GM12878 (cell line): Measurements from ENCODE around the gene TEX2. TPM values are rescaled to one million over a fixed set of nuclear protein-coding genes. Genes with fewer than 3 reads are reported as not detected.

ENCODE experiments used
- ATAC-seq: fragments of 200-7000 bp; cut with Tn5 transposase; 3 replicates; pipeline ENCODE4 v1.9.1; 2020; ENCODE audit warnings: mild to moderate bottlenecking, moderate library complexity
- BruUV-seq: library from RNA; stranded (reverse); fragments of 400-500 nt; replicated peaks from 2 replicates; lab custom pipeline; 2021; lab: Mats Ljungman, UMichigan
- CTCF ChIA-PET: fragments of 300-600 bp; sonication (Branson Sonifier 250); formaldehyde crosslinking; extraction: SDS; loops from one replicate; lab custom pipeline; 2021; ENCODE audit warnings: inconsistent platforms; lab: Yijun Ruan, JAX
- POLR2A ChIA-PET: fragments of 350-600 bp; formaldehyde crosslinking; extraction: SDS; loops from one replicate; lab custom pipeline; 2021; ENCODE audit warnings: inconsistent platforms; lab: Charles Lee
- RAD21 ChIA-PET: fragments of 300-600 bp; sonication (Branson Sonifier 250); formaldehyde crosslinking; loops from one replicate; lab custom pipeline; 2023; ENCODE audit warnings: antibody characterized with exemption; ENCODE audit not compliant: unreplicated experiment; lab: Charles Lee
- SMC1A ChIA-PET: fragments of 300-600 bp; sonication (Branson Sonifier 250); formaldehyde crosslinking; loops from one replicate; lab custom pipeline; 2023; ENCODE audit not compliant: unreplicated experiment, uncharacterized antibody; lab: Charles Lee
- DNase-seq: peaks from one replicate; pipeline ENCODE4 v3.0.0-alpha.2; 2011; ENCODE audit warnings: low read depth, low spot score
- FAIRE-seq: peaks from 3 replicates; lab custom pipeline; 2011; peaks lifted over from hg19 to GRCh38; lab: Jason Lieb, UNC
- H2AFZ ChIP-seq: 2 replicates; pipeline ENCODE4 v1.6.0; 2011; ENCODE audit warnings: low read depth, low read length, control low read depth; ENCODE audit not compliant: control insufficient read depth
- H3K27ac ChIP-seq: 2 replicates; pipeline ENCODE4 v1.5.1; 2011; ENCODE audit warnings: control low read depth; ENCODE audit not compliant: control insufficient read depth, insufficient read depth
- H3K27me3 ChIP-seq, 2 experiments: replicated peaks in 1 of 2; 2 replicates each; pipeline versions ENCODE4 v1.6.0 to v1.6.1; 2011; ENCODE audit warnings: low read length in 1 of 2; ENCODE audit not compliant: control insufficient read depth in 2 of 2, insufficient read depth in 2 of 2
- H3K36me3 ChIP-seq, 2 experiments: 2 replicates each; pipeline ENCODE4 v1.5.1; 2011; ENCODE audit warnings: low read length in 1 of 2; ENCODE audit not compliant: control insufficient read depth in 2 of 2, insufficient read depth in 2 of 2
- H3K4me1 ChIP-seq: 2 replicates; pipeline ENCODE4 v1.6.1; 2011; ENCODE audit warnings: mild to moderate bottlenecking, low read length, moderate library complexity, mixed read lengths; ENCODE audit not compliant: control insufficient read depth, insufficient read depth
- H3K4me2 ChIP-seq: 2 replicates; pipeline ENCODE4 v1.6.0; 2011; ENCODE audit warnings: control low read depth; ENCODE audit not compliant: control insufficient read depth, insufficient read depth
- H3K4me3 ChIP-seq: fragments of 200-600 bp; sonication (generic); 2 replicates; pipeline ENCODE4 v1.5.1; 2016
- H3K79me2 ChIP-seq: 2 replicates; pipeline ENCODE4 v1.6.0; 2011; ENCODE audit warnings: low read length; ENCODE audit not compliant: control insufficient read depth, insufficient read depth
- H3K9ac ChIP-seq: 2 replicates; pipeline ENCODE4 v1.8.0; 2011; ENCODE audit warnings: low read length, control low read depth, mixed read lengths; ENCODE audit not compliant: control insufficient read depth, insufficient read depth
- H3K9me3 ChIP-seq: replicated peaks from 3 replicates; pipeline ENCODE4 v1.5.1; 2011; ENCODE audit warnings: mild to moderate bottlenecking, low read length; ENCODE audit not compliant: control insufficient read depth, insufficient read depth
- H4K20me1 ChIP-seq: 2 replicates; pipeline ENCODE4 v1.6.0; 2011; ENCODE audit not compliant: control insufficient read depth, insufficient read depth
- E4F1 ChIP-seq: fragments of 450-650 bp; IDR thresholded peaks from 2 replicates; pipeline ENCODE4 v1.6.1; 2018; ENCODE audit warnings: borderline replicate concordance, mild to moderate bottlenecking; ENCODE audit not compliant: partially characterized antibody
- TCF7 ChIP-seq: IDR thresholded peaks from 2 replicates; pipeline ENCODE4 v1.6.1; 2014; ENCODE audit warnings: antibody characterized with exemption, borderline replicate concordance
- WGBS: methylation state at CpG from one replicate; pipeline ENCODE4 v1.1.6; 2016; ENCODE audit warnings: low lambda C conversion rate; ENCODE audit not compliant: insufficient replicate concordance, insufficient coverage; ENCODE audit errors: missing lambda C conversion rate; 5-methylcytosine and 5-hydroxymethylcytosine counted together
- in situ Hi-C: fragments of 300-500 bp; cut with MboI; formaldehyde crosslinking; loops from 9 replicates; pipeline ENCODE4 v1.14.3; 2018; ENCODE audit warnings: mixed read lengths
- intact Hi-C: fragments of 100-400 bp; cut with micrococcal nuclease; formaldehyde crosslinking; loops from one replicate; pipeline ENCODE4 v1.14.2; 2022; ENCODE audit not compliant: unreplicated experiment
- polyA plus RNA-seq, 11 experiments: library from polyadenylated mRNA; depleted of rRNA in 4 of 11; unstranded in 6 of 11; stranded (reverse) in 5 of 11; fragments of >200 nt; fragmentation: Nextera tagmentation in 4 of 11; fragmentation: Illumina TruSeq in 1 of 11; extraction: Ambion mirVana in 4 of 11; extraction: Trizol in 1 of 11; gene quantifications; 1 replicate in 1 of 11; 2 replicates in 10 of 11; pipeline versions ENCODE4 v1.2.1 to v1.2.3, GENCODE V29; 2011 to 2016; ENCODE audit warnings: inconsistent platforms in 2 of 11, missing spikeins in 2 of 11, low read depth in 1 of 11
- total RNA-seq, 4 experiments: library from RNA; depleted of rRNA in 3 of 4; stranded (reverse); fragments of >200 nt in 3 of 4; fragmentation: Illumina TruSeq in 1 of 4; extraction: Trizol in 1 of 4; gene quantifications; 2 replicates each; pipeline versions ENCODE4 v1.2.1 to v1.2.3, GENCODE V29; 2013 to 2021

The TEX2 gene
- total and polyA plus RNA-seq, 10 of the 15 experiments (the other 5 are each of a cell fraction or from before 2014, with no cell fraction given) = 3.8 to 19.9 (median 15.8) TPM

- SMC1A ChIA-PET = no interaction called here
Observed at GRCh38 chr17:64187093-64187895, 75.8 kb downstream of the TEX2 start.

More at GRCh38 chr17:64187093-64187895, 75.8 kb downstream of the TEX2 start:
- no peak for TF ChIP-seq TCF7
- peak; percentile 25 for TF ChIP-seq E4F1
- in situ Hi-C loops (no loop called here), intact Hi-C loops (no loop called here)
- RAD21 ChIA-PET = no interaction called here
- no peak for FAIRE-seq
- Histone ChIP-seq H2AFZ (no peak overlapping the region), H3K9ac (no peak overlapping the region), H4K20me1 (no peaks in the 10 kb centered on the region), H3K9me3 (no peaks in the 10 kb centered on the region), H3K4me1 (no peaks in the 10 kb centered on the region), H3K27ac (no peak overlapping the region), H3K4me3 (no peak overlapping the region), H3K4me2 (no peak overlapping the region), H3K36me3 (peaks cover 0 to 1% of the 10 kb centered on the region in 2 experiments; a peak in 2 of 4 replicates), H3K27me3 (no peaks in the 10 kb centered on the region), H3K79me2 (no peaks in the 10 kb centered on the region)
- no peak for ATAC-seq
- CTCF ChIA-PET = no interaction called here
- DNase-seq = no peak
- WGBS = 94% methylated on average over 11 of the region's 11 CpGs
- POLR2A ChIA-PET = no interaction called here
- no TSS peak for BruUV-seq
